ENCODE data around the gene RORB. TPM values are rescaled to one million over a fixed set of nuclear protein-coding genes. Genes with fewer than 3 reads are reported as not detected.

RORB gene
- total and polyA plus RNA-seq, 11 donors: 0.53 to 10.2 (median 3.4) TPM

GRCh38 chr9:74534841-74535240, 37.7 kb downstream of the RORB start:
- Histone ChIP-seq H3K27ac (no peak overlapping the region), H3K9me3 (no peaks in the 10 kb centered on the region), H3K36me3 (no peaks in the 10 kb centered on the region), H3K4me1 (no peaks in the 10 kb centered on the region), H3K4me3 (no peak overlapping the region), H3K27me3 (peaks cover 0 to under 1% (median 0%) of the 10 kb centered on the region in 9 donors)
- intact Hi-C loops (cut with DNase I): no loop called here
- WGBS, 4 donors: 75 to 83% (median 81%) methylated on average over 3 of the region's 3 CpGs
- no peak for ATAC-seq
- no peak for DNase-seq
- TF ChIP-seq CTCF (IDR thresholded peaks at IDR 0.05) (no peak), POLR2A (IDR thresholded peaks at IDR 0.05) (no peak)

- Histone ChIP-seq H3K27ac (no peak overlapping the region), H3K36me3 (no peaks in the 10 kb centered on the region), H3K9me3 (no peaks in the 10 kb centered on the region), H3K4me3 (no peak overlapping the region), H3K27me3 (peaks cover 0 to 6% (median 0%) of the 10 kb centered on the region in 9 donors), H3K4me1 (no peaks in the 10 kb centered on the region)
- DNase-seq: no peak
- no peak for TF ChIP-seq CTCF (IDR thresholded peaks at IDR 0.05)
- TF ChIP-seq POLR2A (IDR thresholded peaks at IDR 0.05): no peak
- no peak for ATAC-seq
- intact Hi-C loops (cut with DNase I): no loop called here
- 38 to 44% (median 41%) methylated on average over 3 of the region's 3 CpGs for WGBS, 4 donors
Measured at GRCh38 chr9:74543145-74543544, 46.0 kb downstream of the RORB start.

GRCh38 chr9:74551266-74551665, 54.1 kb downstream of the RORB start:
- intact Hi-C loops (cut with DNase I): loop anchor here in 1 of 10 donors (10.0 kb wide), 1 partner anchor 226 kb away; no protein-coding TSS in a partner anchor
- no peak overlapping the region for H3K4me3 ChIP-seq
- no peak overlapping the region for H3K27ac ChIP-seq
- 60 to 77% (median 69%) methylated on average over 5 of the region's 5 CpGs for WGBS, 4 donors
- DNase-seq: no peak
- no peaks in the 10 kb centered on the region for H3K27me3 ChIP-seq
- no peaks in the 10 kb centered on the region for H3K36me3 ChIP-seq
- no peaks in the 10 kb centered on the region for H3K9me3 ChIP-seq
- TF ChIP-seq POLR2A (IDR thresholded peaks at IDR 0.05) (no peak), CTCF (IDR thresholded peaks at IDR 0.05) (no peak)
- H3K4me1 ChIP-seq: no peaks in the 10 kb centered on the region
- no peak for ATAC-seq

- Histone ChIP-seq H3K4me1 (peaks cover 0 to 4% (median 0%) of the 10 kb centered on the region in 12 donors), H3K36me3 (no peaks in the 10 kb centered on the region), H3K4me3 (no peak overlapping the region), H3K27me3 (no peaks in the 10 kb centered on the region), H3K9me3 (no peaks in the 10 kb centered on the region), H3K27ac (peak overlapping the region in 6 of 12 donors; percentile 5 to 38 (median 21))
- peak; percentile 70 to 91 (median 80) for ATAC-seq
- DNase-seq: peak in 3 of 5 donors; percentile 11 to 23 (median 20)
- 46 to 55% (median 52%) methylated on average over 9 of the region's 9 CpGs for WGBS, 4 donors
- TF ChIP-seq POLR2A (IDR thresholded peaks at IDR 0.05): no peak
- TF ChIP-seq CTCF (IDR thresholded peaks at IDR 0.05): no peak
- intact Hi-C loops (cut with DNase I): loop anchor here in 1 of 10 donors (10.0 kb wide), 1 partner anchor 230 kb away; no protein-coding TSS in a partner anchor
Measured at GRCh38 chr9:74554751-74555419, 57.8 kb downstream of the RORB start.
